ENCODE measurements around the gene METTL13.

METTL13 gene

GRCh38 chr1:171783816-171784530, 2.5 kb downstream of the METTL13 start:
- TF ChIP-seq JUND (IDR thresholded peaks at IDR 0.05; ENCODE audit: low read depth): no peak
- in situ Hi-C loops (cut with HindIII; ENCODE audit: low pct_unique_long_range_greater_than_20kb, low sequenced_read_pairs): no loop called here

GRCh38 chr1:171784784-171785183, 3.3 kb downstream of the METTL13 start:
- in situ Hi-C loops (cut with HindIII; ENCODE audit: low pct_unique_long_range_greater_than_20kb, low sequenced_read_pairs): no loop called here
- DNase-seq (ENCODE audit: low read depth in 1 of 2, low spot score in 1 of 2): no peak
- no peak for TF ChIP-seq JUND (IDR thresholded peaks at IDR 0.05; ENCODE audit: low read depth)

More at GRCh38 chr1:171783816-171784530, 2.5 kb downstream of the METTL13 start:
- no peak for DNase-seq (ENCODE audit: low read depth in 1 of 2, low spot score in 1 of 2)

GRCh38 chr1:171785766-171786165, 4.3 kb downstream of the METTL13 start:
- TF ChIP-seq JUND (IDR thresholded peaks at IDR 0.05; ENCODE audit: low read depth): no peak
- in situ Hi-C loops (cut with HindIII; ENCODE audit: low pct_unique_long_range_greater_than_20kb, low sequenced_read_pairs): no loop called here
- no peak for DNase-seq (ENCODE audit: low read depth in 1 of 2, low spot score in 1 of 2)

- in situ Hi-C loops (cut with HindIII; ENCODE audit: low pct_unique_long_range_greater_than_20kb, low sequenced_read_pairs): no loop called here
- no peak for DNase-seq (ENCODE audit: low read depth in 1 of 2, low spot score in 1 of 2)
- no peak for TF ChIP-seq JUND (IDR thresholded peaks at IDR 0.05; ENCODE audit: low read depth)
These were observed 5.1 kb downstream of the METTL13 start for GRCh38 chr1:171786534-171786933.

- in situ Hi-C loops (cut with HindIII; ENCODE audit: low pct_unique_long_range_greater_than_20kb, low sequenced_read_pairs): no loop called here
- TF ChIP-seq JUND (IDR thresholded peaks at IDR 0.05; ENCODE audit: low read depth): no peak
- no peak for DNase-seq (ENCODE audit: low read depth in 1 of 2, low spot score in 1 of 2)
These were observed 6.4 kb downstream of the METTL13 start for GRCh38 chr1:171787686-171788480.

- no peak for DNase-seq (ENCODE audit: low read depth in 1 of 2, low spot score in 1 of 2)
These were observed 7.2 kb downstream of the METTL13 start for GRCh38 chr1:171788696-171789095.

GRCh38 chr1:171790318-171790717, 8.9 kb downstream of the METTL13 start:
- in situ Hi-C loops (cut with HindIII; ENCODE audit: low pct_unique_long_range_greater_than_20kb, low sequenced_read_pairs): no loop called here
- TF ChIP-seq JUND (IDR thresholded peaks at IDR 0.05; ENCODE audit: low read depth): no peak
- DNase-seq (ENCODE audit: low read depth in 1 of 2, low spot score in 1 of 2): no peak

More at GRCh38 chr1:171788696-171789095, 7.2 kb downstream of the METTL13 start:
- in situ Hi-C loops (cut with HindIII; ENCODE audit: low pct_unique_long_range_greater_than_20kb, low sequenced_read_pairs): no loop called here
- no peak for TF ChIP-seq JUND (IDR thresholded peaks at IDR 0.05; ENCODE audit: low read depth)

GRCh38 chr1:171792656-171793369, 11.4 kb downstream of the METTL13 start:
- TF ChIP-seq JUND (IDR thresholded peaks at IDR 0.05; ENCODE audit: low read depth): no peak
- no peak for DNase-seq (ENCODE audit: low read depth in 1 of 2, low spot score in 1 of 2)
- in situ Hi-C loops (cut with HindIII; ENCODE audit: low pct_unique_long_range_greater_than_20kb, low sequenced_read_pairs): no loop called here

- no peak for DNase-seq (ENCODE audit: low read depth in 1 of 2, low spot score in 1 of 2)
- in situ Hi-C loops (cut with HindIII; ENCODE audit: low pct_unique_long_range_greater_than_20kb, low sequenced_read_pairs): no loop called here
- TF ChIP-seq JUND (IDR thresholded peaks at IDR 0.05; ENCODE audit: low read depth): no peak
These were observed 12.2 kb downstream of the METTL13 start for GRCh38 chr1:171793636-171794035.

GRCh38 chr1:171794085-171794484, 12.6 kb downstream of the METTL13 start:
- no peak for TF ChIP-seq JUND (IDR thresholded peaks at IDR 0.05; ENCODE audit: low read depth)
- DNase-seq (ENCODE audit: low read depth in 1 of 2, low spot score in 1 of 2): no peak
- in situ Hi-C loops (cut with HindIII; ENCODE audit: low pct_unique_long_range_greater_than_20kb, low sequenced_read_pairs): no loop called here

- no peak for DNase-seq (ENCODE audit: low read depth in 1 of 2, low spot score in 1 of 2)
- TF ChIP-seq JUND (IDR thresholded peaks at IDR 0.05; ENCODE audit: low read depth): no peak
- in situ Hi-C loops (cut with HindIII; ENCODE audit: low pct_unique_long_range_greater_than_20kb, low sequenced_read_pairs): no loop called here
These were observed 15.1 kb downstream of the METTL13 start for GRCh38 chr1:171796592-171796991.

GRCh38 chr1:171798311-171798710, 16.9 kb downstream of the METTL13 start:
- no peak for TF ChIP-seq JUND (IDR thresholded peaks at IDR 0.05; ENCODE audit: low read depth)
- in situ Hi-C loops (cut with HindIII; ENCODE audit: low pct_unique_long_range_greater_than_20kb, low sequenced_read_pairs): no loop called here
- DNase-seq (ENCODE audit: low read depth in 1 of 2, low spot score in 1 of 2): no peak

GRCh38 chr1:171798765-171799164, 17.3 kb downstream of the METTL13 start:
- TF ChIP-seq JUND (IDR thresholded peaks at IDR 0.05; ENCODE audit: low read depth): no peak
- no peak for DNase-seq (ENCODE audit: low read depth in 1 of 2, low spot score in 1 of 2)
- in situ Hi-C loops (cut with HindIII; ENCODE audit: low pct_unique_long_range_greater_than_20kb, low sequenced_read_pairs): no loop called here

Measured in T47D (cell line).